Neural cell (in vitro differentiated cells): ENCODE results near the gene ISCU. TPM values are rescaled to one million over a fixed set of nuclear protein-coding genes. Genes with fewer than 3 reads are reported as not detected.

Experiments
- H2AFZ ChIP-seq: fragments of 200-600, 300-800 bp; sonication (generic), shearing (Covaris generic); 2 replicates; pipeline ENCODE4 v1.6.0; 2014; ENCODE audit warnings: low read depth, mild to moderate bottlenecking, antibody characterized with exemption, low read length, moderate library complexity
- H3F3A ChIP-seq: fragments of 200-600 bp; shearing (Covaris generic); 2 replicates; pipeline ENCODE4 v1.6.1; 2016; ENCODE audit warnings: mild to moderate bottlenecking, moderate library complexity, mixed read lengths, antibody characterized with exemption, low read length; ENCODE audit not compliant: insufficient read depth, poor library complexity, severe bottlenecking
- H3K27ac ChIP-seq: fragments of 200-600, 300-800 bp; sonication (generic), shearing (Covaris generic); 2 replicates; pipeline ENCODE4 v1.5.1; 2014; ENCODE audit warnings: mild to moderate bottlenecking, low read length, moderate library complexity
- H3K27me3 ChIP-seq: fragments of 300-800, 200-600 bp; sonication (generic), shearing (Covaris generic); 2 replicates; pipeline ENCODE4 v1.6.0; 2014; ENCODE audit warnings: mild to moderate bottlenecking, low read depth, low read length, moderate library complexity; ENCODE audit not compliant: insufficient read depth
- H3K36me3 ChIP-seq: fragments of 300-800, 200-600 bp; sonication (generic), shearing (Covaris generic); 2 replicates; pipeline ENCODE4 v1.5.1; 2014; ENCODE audit warnings: mild to moderate bottlenecking, antibody characterized with exemption, low read length, moderate library complexity; ENCODE audit not compliant: insufficient read depth
- H3K4me2 ChIP-seq: fragments of 300-800, 200-600 bp; sonication (generic), shearing (Covaris generic); 2 replicates; pipeline ENCODE4 v1.6.0; 2014; ENCODE audit warnings: mild to moderate bottlenecking, low read length
- H3K4me3 ChIP-seq: fragments of 300-800, 200-600 bp; sonication (generic), shearing (Covaris generic); 2 replicates; pipeline ENCODE4 v1.5.1; 2014; ENCODE audit warnings: mild to moderate bottlenecking, low read length, moderate library complexity
- H3K79me2 ChIP-seq: fragments of 200-600 bp; shearing (Covaris generic); replicated peaks from 2 replicates; pipeline ENCODE4 v1.6.0; 2014; ENCODE audit warnings: mild to moderate bottlenecking, low read length, moderate library complexity; ENCODE audit not compliant: insufficient read depth
- H3K9ac ChIP-seq: fragments of 300-800, 200-600 bp; sonication (generic), shearing (Covaris generic); 2 replicates; pipeline ENCODE4 v1.6.1; 2016; ENCODE audit warnings: mild to moderate bottlenecking, low read length, mixed read lengths
- H3K9me2 ChIP-seq: fragments of 200-600 bp; shearing (Covaris generic); 2 replicates; pipeline ENCODE4 v1.6.1; 2016; ENCODE audit warnings: mild to moderate bottlenecking, low read length, mixed read lengths; ENCODE audit not compliant: insufficient read depth
- H3K9me3 ChIP-seq: fragments of 200-600, 300-800 bp; sonication (generic), shearing (Covaris generic); 2 replicates; pipeline ENCODE4 v1.6.1; 2016; ENCODE audit warnings: mild to moderate bottlenecking, mixed run types, low read length, moderate library complexity, mixed read lengths
- H4K20me1 ChIP-seq: fragments of 200-600 bp; shearing (Covaris generic); 2 replicates; pipeline ENCODE4 v1.6.1; 2016; ENCODE audit warnings: mild to moderate bottlenecking, mixed run types; ENCODE audit not compliant: insufficient read depth
- CTCF ChIP-seq: fragments of 450-650 bp; IDR thresholded peaks from 2 replicates; pipeline ENCODE4 v1.5.1; 2014; ENCODE audit warnings: antibody characterized with exemption, mild to moderate bottlenecking, moderate library complexity; ENCODE audit not compliant: poor library complexity, severe bottlenecking
- EP300 ChIP-seq: fragments of 450-650 bp; conservative IDR thresholded peaks from 2 replicates; pipeline ENCODE4 v1.6.1; 2014; ENCODE audit warnings: antibody characterized with exemption, mild to moderate bottlenecking, moderate library complexity; ENCODE audit not compliant: poor library complexity, severe bottlenecking
- EZH2 ChIP-seq: fragments of 200-600, 300-800 bp; shearing (Covaris generic), sonication (generic); IDR thresholded peaks from 2 replicates; pipeline ENCODE4 v1.6.1; 2014; ENCODE audit warnings: antibody characterized with exemption, low read length, borderline replicate concordance, mild to moderate bottlenecking; ENCODE audit not compliant: insufficient read depth, poor library complexity, severe bottlenecking
- MXI1 ChIP-seq: fragments of 450-650 bp; conservative IDR thresholded peaks from 2 replicates; pipeline ENCODE4 v1.6.1; 2014; ENCODE audit warnings: antibody characterized with exemption, mild to moderate bottlenecking; ENCODE audit not compliant: poor library complexity, severe bottlenecking
- POLR2AphosphoS5 ChIP-seq: IDR thresholded peaks from 2 replicates; pipeline ENCODE4 v1.6.1; 2012
- RAD21 ChIP-seq: fragments of 450-650 bp; conservative IDR thresholded peaks from 2 replicates; pipeline ENCODE4 v1.6.1; 2014; ENCODE audit warnings: antibody characterized with exemption, mild to moderate bottlenecking, moderate library complexity
- REST ChIP-seq: IDR thresholded peaks from 2 replicates; pipeline ENCODE4 v1.6.1; 2012; ENCODE audit warnings: borderline replicate concordance
- SMC3 ChIP-seq: fragments of 450-650 bp; conservative IDR thresholded peaks from 2 replicates; pipeline ENCODE4 v1.6.1; 2014; ENCODE audit warnings: antibody characterized with exemption, mild to moderate bottlenecking, moderate library complexity; ENCODE audit not compliant: poor library complexity
- TAF1 ChIP-seq: IDR thresholded peaks from 2 replicates; pipeline ENCODE4 v1.6.1; 2012; ENCODE audit warnings: low read depth
- polyA plus RNA-seq: library from polyadenylated mRNA; depleted of rRNA; stranded (reverse); fragments of >200 nt; gene quantifications from 2 replicates; pipeline ENCODE4 v1.2.3, GENCODE V29; 2014

ISCU gene
- polyA plus RNA-seq, 1 donor from 2014 or later = 164 TPM

DNA sequence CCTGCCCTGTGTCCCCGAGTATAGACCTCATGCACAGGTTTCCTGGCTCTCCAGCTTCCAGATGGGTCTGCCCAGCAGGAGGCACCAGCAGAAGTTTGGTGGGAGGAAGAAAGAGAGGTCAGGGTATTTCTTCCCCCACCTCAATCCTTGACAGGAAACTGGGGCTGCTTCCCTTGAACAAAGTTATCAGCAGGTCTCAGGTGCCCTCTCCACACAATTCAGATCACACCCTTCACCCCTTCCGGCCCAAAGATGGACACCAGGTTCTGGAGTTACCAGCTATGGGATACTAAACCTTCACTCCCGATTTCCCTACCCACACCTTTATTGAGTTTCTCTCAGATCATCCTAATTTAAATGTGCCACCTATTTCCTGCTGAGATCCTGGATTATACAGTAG is 2.6 kb upstream of the ISCU start:
- Histone ChIP-seq H3K4me2 (peak overlapping the region; percentile 98), H3K27ac (no peak overlapping the region), H3K4me3 (peak overlapping the region; percentile 75), H4K20me1 (no peaks in the 10 kb centered on the region), H3K27me3 (no peaks in the 10 kb centered on the region), H3K36me3 (peaks cover 4% of the 10 kb centered on the region), H3K9ac (peak overlapping the region; percentile 91), H3K79me2 (peaks cover 62% of the 10 kb centered on the region), H2AFZ (no peak overlapping the region), H3K9me3 (no peaks in the 10 kb centered on the region), H3F3A (peaks cover 3% of the 10 kb centered on the region), H3K9me2 (no peaks in the 10 kb centered on the region)
- TF ChIP-seq MXI1 (no peak), RAD21 (no peak), REST (no peak), TAF1 (no peak), EP300 (no peak), EZH2 (no peak), POLR2AphosphoS5 (no peak), CTCF (no peak), SMC3 (no peak)

GRCh38 chr12:108560321-108560721 is 2.1 kb upstream of the ISCU start:
- peak overlapping the region; percentile 75 for H3K4me3 ChIP-seq
- H4K20me1 ChIP-seq = no peaks in the 10 kb centered on the region
- H3K79me2 ChIP-seq = peaks cover 58% of the 10 kb centered on the region
- H3K27ac ChIP-seq = peak overlapping the region; percentile 90
- H2AFZ ChIP-seq = peak overlapping the region; percentile 78
- no peaks in the 10 kb centered on the region for H3K27me3 ChIP-seq
- H3K9me3 ChIP-seq = no peaks in the 10 kb centered on the region
- TF ChIP-seq POLR2AphosphoS5 (no peak), SMC3 (no peak), REST (no peak), EP300 (no peak), MXI1 (no peak)
- peaks cover 3% of the 10 kb centered on the region for H3F3A ChIP-seq
- H3K9ac ChIP-seq = peak overlapping the region; percentile 91
- H3K9me2 ChIP-seq = no peaks in the 10 kb centered on the region
- H3K4me2 ChIP-seq = peak overlapping the region; percentile 98
- peaks cover 4% of the 10 kb centered on the region for H3K36me3 ChIP-seq
